RPMI7951 (cell line): ENCODE measurements around the gene DEFB131A. TPM values are rescaled to one million over a fixed set of nuclear protein-coding genes. Genes with fewer than 3 reads are reported as not detected.
"Not testable (repeated sequence)": the region's sequence is repeated elsewhere in the genome, so short reads cannot be mapped to it uniquely, and the experiment has no call there.

Experiments used
- DNase-seq: peaks from one replicate; pipeline ENCODE4 v3.0.0-alpha.2; 2012; ENCODE audit warnings: low read depth
- total RNA-seq: library from RNA; depleted of rRNA; stranded (reverse); fragments of >200 nt; shearing (Covaris generic); gene quantifications from 2 replicates; pipeline ENCODE4 v1.2.3, GENCODE V29; 2014; rRNA removed

The DEFB131A gene, protein sequence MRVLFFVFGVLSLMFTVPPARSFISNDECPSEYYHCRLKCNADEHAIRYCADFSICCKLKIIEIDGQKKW
- total RNA-seq, result not detected in 2 replicates

DNA sequence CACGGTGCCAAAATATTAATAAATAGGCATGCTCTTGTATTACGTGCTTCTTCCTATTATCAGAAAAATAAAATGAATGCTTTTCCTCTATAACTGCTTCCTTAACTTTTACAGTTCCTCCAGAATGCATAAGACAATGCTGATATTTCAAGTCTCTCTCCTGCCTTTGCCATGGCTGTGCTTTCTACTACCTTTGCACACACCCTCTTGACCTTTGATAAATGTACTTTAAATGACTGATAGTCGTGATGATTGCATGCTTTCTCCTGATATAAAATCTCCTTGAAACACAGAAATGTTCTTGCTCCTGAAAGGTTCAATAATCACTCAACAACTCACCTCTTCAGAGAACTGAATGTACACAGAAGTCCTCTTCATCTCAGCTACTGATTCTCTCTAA, at the start of gene DEFB131A:
TSS of gene DEFB131A (plus strand) at position 301 of the 400 bp plus-strand sequence. CDS start 120 bp downstream, outside the sequence.
- DNase-seq, result not testable (repeated sequence)

DNA sequence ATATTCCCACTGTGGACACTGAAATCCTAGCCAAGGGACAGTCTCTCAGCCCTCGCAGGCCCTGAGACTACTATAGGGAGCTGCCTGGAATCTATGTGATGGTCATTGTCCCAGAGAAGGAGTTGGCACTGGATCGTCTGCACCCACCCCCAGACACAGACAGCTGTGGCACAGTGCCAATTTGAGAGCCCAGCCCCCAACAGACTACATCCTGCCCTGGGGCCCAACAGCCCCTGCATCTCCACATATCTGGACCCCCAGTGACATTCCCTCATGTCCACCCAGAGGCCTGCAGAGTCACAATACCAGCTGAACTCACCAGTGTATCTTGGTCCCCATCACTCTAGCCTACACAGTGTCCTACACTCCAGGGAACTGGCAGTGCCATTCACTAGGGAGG, 38.4 kb upstream of the DEFB131A start:
- not testable (repeated sequence) for DNase-seq

DNA sequence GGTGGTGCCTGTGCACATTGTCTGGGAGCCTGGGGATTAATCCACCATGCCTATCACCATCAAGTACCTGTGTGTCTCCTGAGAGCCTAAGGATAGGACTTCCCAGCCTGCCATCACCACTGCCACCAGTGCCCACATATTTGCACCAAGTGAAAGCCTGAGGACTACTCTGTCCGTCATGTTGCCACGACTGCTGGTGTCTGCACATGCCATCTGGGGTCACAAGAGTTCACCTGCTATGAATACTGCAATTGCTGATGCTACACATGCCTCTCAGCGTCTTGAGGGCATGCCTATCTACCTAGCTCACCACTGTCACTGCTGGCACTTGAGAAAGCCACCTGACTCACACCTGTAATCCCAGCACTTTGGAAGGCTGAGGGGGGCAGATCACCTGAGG, 37.7 kb upstream of the DEFB131A start:
- not testable (repeated sequence) for DNase-seq

DNA sequence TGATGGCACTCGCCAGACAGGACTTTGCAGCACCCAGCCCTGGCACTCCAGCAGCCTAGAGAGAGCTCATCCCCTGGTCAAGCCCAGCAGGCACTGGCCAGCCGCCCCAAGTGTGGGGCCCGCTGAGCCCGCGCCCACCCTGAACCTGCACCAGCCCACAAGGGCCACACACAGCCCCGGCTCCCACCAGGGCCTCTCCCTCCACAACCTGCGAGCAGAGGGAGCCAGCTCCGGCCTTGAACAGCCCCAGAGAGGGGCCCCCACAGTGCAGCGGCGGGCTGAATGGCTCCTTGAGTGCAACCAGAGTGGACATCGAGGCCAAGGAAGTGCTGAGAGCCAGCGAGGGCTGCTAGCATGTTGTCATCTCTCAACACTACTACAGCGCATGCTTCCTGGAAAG, 34.4 kb upstream of the DEFB131A start:
- DNase-seq, result no peak

DNA sequence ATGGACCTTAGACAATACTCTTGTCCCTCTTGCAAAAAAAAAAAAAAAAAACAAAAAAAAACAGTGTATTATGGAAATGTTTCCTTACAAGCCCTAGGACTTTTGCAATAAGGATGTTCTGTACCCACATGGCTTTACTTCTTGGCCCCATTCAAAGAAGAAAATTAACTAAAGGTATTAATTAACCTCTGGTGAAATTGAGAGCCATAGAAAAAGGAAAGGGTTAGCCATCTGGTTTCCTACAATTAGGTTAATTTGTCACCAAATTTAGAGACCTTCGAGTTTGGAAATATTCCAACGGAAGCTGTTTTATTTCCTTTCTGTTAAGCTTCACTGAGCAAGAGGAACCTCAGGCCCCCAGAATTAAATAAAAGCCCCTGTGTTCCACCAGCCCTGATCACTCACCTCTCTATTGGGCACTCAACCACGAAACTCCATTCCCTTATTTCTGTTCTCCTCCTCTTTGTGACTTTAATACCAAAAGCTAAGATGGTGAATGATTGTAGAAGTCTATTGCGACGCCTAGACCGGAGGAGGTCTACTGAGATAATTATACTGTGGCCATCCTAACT, 22.2 kb upstream of the DEFB131A start:
- not testable (repeated sequence) for DNase-seq

DNA sequence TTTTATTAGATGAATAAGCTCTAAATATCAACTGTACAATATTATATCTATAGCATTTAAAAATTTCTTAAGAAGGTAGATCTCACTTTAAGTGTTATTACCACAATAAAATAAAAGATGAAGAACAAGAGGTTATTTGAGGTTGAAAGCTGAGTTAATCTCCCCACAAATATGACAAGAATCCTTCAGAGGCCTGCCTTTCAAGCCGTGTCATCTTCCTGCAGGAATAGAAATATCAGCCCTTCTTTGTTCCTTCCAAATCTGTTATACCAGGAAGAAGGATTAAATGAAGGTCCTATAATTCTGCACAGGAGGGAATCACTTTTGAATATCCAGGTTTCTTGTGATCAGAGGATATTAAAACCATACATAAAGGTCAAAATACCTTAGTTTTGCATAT, 18.3 kb upstream of the DEFB131A start:
- not testable (repeated sequence) for DNase-seq

DNA sequence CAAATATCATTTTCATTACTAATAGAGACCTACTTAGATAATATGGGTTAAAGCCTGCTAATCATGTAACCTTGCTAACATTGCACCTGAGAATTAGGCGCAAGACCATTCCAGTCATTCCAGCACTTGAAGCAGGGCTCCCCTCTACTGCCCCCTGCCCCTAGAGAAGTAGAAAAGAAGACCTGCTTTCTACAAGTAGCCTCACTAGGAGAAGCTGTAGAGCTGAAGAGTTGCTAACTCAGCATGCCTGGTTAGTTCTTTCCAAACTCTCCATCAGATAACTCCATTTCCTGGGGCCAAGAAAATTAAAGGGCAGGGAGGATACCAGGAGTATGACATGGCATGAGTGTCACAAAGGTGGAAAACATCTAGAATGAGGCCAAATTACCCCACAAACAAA, 14.2 kb upstream of the DEFB131A start:
- DNase-seq, result not testable (repeated sequence)

DNA sequence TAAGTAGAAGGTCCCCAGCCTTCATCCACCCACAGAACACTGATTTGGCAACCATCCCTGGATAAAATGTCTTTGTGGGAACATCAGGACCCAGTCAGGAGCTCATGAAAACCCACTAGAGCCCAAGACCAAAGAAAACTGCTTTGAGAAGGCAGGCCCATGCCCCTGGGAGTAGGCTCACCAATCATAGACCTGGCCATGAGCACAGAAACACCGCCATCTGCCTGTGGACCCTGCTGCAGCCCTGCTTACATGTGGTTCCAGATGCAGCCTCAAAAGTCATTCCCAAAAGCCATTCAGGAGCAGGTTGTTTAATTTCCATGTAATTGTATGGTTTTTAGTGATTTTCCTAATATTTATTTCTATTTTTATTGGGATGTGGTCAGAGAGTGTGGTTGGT, 10.9 kb upstream of the DEFB131A start:
- not testable (repeated sequence) for DNase-seq

DNA sequence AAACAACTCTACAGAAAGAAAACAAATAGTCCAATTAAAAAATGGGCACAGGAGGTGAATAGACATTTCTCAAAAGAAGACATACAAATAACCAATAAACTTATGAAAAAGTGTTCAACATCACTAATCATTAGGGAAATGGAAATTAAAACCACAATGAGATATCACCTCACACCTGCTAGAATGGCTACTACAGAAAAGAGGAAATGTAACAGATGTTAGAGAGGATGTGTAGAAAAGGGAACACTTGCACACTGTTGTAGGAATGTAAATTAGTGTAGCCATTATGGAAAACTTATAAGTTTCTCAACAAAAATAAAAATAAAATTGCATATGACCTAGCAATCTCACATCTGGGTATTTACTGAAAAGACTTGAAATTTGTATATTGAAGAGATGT, 7.5 kb upstream of the DEFB131A start:
- DNase-seq, result not testable (repeated sequence)

DNA sequence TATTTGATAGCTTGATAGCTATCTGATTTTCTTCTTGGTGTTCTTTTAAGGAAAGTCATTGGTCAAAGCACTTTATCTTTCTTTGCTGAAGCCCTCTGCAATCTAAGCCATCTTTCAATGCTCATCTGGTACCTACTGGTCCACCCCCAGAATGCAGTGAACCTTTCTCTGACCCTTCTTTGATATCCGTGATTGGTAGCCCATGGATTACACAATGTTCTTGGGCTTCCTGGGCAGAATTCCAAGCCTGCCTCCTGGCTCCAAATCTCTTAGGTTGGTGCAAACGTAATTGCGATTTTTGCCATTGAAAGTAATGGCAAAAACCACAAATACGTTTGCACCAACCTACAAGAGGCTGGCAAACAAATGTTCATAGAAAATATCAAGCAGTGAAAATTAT, 1.9 kb upstream of the DEFB131A start:
- DNase-seq, result not testable (repeated sequence)

DNA sequence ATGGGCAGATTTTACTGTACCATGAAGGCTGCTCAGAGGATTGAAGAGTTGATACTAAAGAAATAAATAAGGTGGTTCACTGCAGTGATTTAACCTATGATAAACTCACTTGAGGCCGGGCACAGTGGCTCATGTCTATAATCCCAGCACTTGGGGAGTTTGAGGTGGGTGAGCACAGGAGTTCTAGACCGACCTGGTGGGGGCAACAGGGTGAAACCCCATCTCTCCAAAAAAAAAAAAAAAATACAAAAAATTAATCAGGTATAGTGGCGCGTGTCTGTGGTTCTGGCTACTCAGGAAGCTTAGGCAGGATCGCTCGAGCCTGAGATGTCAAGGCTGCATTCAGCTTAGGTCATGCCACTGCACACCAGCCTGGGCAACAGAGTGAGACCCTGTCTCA, 467 bp downstream of the DEFB131A start:
- DNase-seq, result not testable (repeated sequence)

DNA sequence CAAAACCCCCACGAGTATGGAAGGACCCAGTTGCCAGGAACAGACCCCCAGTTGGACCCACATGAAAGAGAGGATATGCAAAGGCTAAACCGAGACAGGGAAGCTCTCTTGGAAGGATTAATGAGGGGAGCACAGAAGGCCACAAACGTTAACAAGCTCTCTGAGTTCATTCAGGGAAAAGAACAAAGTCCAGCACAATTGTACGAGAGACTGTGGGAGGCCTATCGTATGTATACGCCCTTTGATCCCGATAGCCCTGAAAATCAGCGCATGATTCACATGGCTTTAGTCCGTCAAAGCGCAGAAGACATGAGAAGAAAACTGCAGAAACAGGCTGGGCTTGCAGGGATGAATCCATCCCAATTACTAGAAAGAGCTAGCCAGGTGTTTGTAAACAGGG, 8.0 kb downstream of the DEFB131A start:
- DNase-seq, result not testable (repeated sequence)

DNA sequence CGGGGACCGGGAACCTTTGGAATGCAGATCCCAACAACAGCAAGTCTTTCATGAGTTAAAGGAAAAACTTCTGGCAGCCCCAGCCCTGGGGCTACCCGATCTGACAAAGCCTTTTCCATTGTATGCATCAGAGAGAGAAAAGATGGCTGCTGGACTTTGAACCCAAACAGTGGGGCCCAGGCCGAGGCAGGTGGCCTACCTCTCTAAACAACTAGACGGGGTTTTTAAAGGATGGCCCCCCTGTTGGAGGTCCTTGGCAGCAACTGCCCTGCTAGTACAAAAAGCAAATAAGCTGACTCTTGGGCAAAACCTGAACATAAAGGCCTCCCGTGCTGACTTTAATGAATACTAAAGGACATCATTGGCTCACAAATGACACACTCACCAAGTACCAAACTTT, 10.1 kb downstream of the DEFB131A start:
- DNase-seq, result not testable (repeated sequence)

DNA sequence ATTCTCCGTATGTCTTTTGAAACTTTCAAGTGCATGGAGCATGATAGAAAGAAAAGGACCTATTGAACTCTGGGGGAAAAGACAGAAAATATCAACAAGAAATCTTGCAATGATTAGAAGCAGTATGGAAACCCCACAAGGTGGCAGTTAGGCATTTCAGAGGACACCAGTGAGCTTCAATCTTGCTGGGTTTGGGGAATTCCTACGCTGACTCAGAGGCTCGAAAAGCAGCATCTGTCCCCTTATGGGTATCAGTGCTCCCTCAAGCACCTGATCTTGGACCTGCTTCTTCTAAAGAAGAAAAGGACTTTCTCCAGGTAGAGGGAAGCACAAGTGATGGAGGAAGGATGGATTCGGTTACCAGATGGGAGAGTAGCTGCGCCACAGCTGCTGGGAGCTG, 10.8 kb downstream of the DEFB131A start:
- DNase-seq, result not testable (repeated sequence)

DNA sequence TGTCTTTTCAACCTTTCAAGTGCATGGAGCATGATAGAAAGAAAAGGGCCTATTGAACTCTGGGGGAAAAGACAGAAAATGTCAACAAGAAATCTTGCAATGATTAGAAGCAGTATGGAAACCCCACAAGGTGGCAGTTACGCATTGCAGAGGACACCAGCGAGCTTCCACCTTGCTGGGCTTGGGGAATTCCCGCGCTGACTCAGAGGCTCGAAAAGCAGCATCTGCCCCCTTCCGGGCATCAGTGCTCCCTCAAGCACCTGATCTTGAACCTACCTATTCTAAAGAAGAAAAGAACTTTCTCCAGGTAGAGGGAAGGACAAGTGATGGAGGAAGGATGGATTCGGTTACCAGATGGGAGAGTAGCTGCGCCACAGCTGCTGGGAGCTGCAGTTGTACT, 35.3 kb downstream of the DEFB131A start:
- DNase-seq, result not testable (repeated sequence)

DNA sequence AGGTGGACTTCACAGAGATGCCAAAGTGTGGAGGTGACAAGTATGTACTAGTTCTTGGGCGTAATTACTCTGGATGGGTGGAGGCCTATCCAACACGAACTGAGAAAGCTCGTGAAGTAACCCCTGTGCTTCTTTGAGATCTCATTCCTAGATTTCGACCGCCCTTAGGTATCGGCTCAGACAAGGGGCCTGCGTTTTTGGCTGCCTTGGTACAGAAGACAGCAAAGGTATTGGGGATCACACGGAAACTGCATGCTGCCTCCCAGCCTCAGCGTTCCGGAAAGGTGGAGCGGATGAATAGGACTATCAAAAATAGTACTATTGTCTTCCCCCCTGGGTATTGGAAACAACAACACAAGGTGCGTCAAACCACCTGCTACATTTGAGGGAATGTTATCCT, 35.9 kb downstream of the DEFB131A start:
- not testable (repeated sequence) for DNase-seq

DNA sequence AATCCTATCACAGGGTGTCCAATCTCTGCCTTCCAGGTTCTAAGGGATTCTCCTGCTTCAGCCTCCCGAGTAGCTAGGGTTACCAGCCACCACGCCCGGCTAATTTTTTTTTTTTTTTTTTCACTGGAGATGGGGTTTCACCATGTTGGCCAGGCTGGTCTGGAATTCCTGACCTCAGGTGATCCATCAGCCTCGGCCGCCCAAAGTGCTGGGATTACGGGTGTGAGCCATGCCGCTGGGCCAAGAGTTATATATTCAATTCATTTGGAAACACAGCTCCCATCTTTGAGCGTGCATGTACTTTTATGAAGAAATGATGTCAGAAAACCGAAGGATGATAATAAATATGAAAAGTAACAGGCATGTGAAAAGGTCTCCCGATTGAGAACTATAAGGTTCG, 38.7 kb downstream of the DEFB131A start:
- not testable (repeated sequence) for DNase-seq

DNA sequence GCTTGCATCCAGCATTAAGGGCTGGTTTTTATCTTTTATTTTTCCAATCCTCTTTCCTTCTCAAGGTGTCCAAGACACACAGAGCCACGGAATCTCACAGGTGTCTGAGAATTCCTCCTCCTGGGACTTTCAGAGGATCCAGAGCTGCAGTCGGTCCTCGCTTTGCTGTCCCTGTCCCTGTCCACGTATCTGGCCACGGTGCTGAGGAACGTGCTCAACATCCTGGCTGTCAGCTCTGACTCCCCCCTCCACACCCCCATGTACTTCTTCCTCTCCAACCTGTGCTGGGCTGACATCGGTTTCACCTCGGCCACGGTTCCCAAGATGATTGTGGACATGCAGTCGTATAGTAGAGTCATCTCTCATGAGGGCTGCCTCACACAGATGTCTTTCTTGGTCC, 39.5 kb downstream of the DEFB131A start:
- DNase-seq, result not testable (repeated sequence)

DNA sequence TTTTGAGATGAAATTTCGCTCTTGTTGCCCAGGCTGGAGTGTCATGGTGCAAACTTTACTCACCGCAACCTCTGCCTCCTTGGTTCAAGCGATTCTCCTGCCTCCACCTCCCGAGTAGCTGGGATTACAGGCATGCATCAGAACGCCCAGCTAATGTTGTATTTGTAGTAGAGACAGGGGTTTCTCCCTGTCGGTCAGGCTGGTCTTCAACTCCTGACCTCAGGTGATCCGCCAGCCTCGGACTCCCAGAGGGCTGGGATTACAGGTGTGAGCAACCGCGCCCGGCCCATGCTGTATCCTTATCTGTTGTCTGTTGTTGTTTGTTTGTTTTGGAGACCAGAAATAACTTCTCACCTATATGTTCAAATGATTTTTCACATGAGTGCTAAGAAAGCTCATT, 42.7 kb downstream of the DEFB131A start:
- DNase-seq, result not testable (repeated sequence)

DNA sequence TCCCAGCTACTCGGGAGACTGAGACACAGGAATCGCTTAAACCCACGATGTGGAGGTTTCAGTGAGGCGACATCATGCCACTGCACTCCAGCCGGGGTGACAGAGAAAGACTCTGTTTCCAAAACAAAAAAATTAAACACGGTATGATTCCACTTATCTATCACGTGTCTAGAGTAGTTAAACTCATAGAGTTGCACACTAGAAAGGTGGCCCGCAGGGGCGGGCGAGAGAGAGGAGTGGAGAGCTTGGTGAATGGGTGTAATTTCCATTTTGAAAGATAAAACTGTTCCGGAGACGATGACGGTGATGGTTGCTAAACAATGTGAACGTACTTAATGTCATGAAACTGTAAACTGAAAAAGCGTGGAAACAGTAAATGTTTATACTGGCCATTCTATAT, 44.6 kb downstream of the DEFB131A start:
- DNase-seq, result not testable (repeated sequence)

DNA sequence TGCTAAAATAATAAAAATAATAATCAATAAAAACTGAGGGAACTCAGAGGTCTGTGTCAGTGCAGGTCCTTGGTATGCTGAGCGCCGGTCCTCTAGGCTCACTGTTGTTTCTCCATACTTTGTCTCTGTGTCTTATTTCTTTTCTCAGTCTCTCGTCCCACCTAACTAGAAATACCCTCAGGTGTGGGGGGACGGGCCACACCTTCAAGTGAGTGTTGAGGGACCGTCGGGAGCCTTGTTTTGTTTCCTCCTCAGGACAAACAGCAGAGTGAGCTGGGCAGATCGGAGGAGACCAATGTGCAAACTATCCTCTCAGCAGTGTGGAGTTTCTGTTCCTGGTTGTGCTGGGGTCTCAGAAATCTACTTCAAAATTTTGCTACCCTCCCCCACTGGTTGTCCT, 46.3 kb downstream of the DEFB131A start:
- not testable (repeated sequence) for DNase-seq

DNA sequence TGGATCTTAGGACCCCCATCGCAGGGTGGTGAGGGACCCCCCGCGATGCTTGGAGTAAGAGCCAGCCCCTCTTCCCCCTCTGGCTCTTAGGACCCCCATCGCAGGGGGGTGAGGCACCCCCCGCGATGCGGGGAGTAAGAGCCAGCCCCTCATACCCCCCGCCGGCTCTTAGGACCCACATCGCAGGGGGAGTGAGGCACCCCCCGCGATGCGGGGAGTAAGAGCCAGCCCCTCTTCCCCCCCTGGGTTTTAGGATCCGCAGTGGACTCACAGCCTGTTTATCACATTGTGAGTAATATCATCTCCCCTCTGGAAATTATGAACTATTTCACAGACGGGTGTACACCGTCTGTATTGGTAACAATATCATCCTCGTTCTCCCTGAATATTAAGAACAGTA, 46.8 kb downstream of the DEFB131A start:
- not testable (repeated sequence) for DNase-seq

DNA sequence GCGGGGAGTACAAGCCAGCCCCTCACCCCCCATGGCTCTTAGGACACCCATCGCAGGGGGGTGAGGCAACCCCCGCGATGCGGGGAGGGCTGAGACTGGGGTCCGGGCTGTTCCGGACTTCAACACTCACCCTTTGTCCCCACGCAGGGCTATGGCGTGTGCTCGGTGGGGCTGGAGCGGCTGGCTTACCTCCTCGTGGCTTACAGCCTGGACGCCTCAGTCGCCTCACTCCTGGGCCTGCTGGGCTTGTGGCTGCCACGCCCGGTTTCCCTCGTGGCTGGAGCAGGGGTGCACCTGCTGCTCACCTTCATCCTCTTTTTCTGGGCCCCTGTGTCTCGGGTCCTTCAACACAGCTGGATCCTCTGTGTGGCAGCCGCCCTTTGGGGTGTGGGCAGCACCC, 49.4 kb downstream of the DEFB131A start:
- DNase-seq, result not testable (repeated sequence)
